ENCODE measurements around the gene FAM186B. TPM values are rescaled to one million over a fixed set of nuclear protein-coding genes. Genes with fewer than 3 reads are reported as not detected.

The FAM186B gene
- total and polyA plus RNA-seq, 2 experiments from 2014 or later, result 0.21 to 0.38 TPM

GRCh38 chr12:49603721-49604120, 1.7 kb downstream of the FAM186B start (continued):
- no peak for TF ChIP-seq CTCF (conservative IDR thresholded peaks at IDR 0.05; ENCODE audit: low read depth in 2 of 2)
- TF ChIP-seq JUNB (IDR thresholded peaks at IDR 0.05; ENCODE audit: unreplicated experiment), result no peak
- no peak for TF ChIP-seq CREB1 (CRISPR knock-in tag; IDR thresholded peaks at IDR 0.05; ENCODE audit: low read depth)
- TF ChIP-seq REST (IDR thresholded peaks at IDR 0.05; ENCODE audit: unreplicated experiment), result no peak
- no peak for TF ChIP-seq STAT1 (IDR thresholded peaks at IDR 0.05; ENCODE audit: unreplicated experiment)

- DNase-seq (ENCODE audit: low spot score), result no peak
- no peaks in the 10 kb centered on the region for H3K36me3 ChIP-seq (ENCODE audit: insufficient read depth)
- Mint-ChIP-seq H3K27ac (no peak overlapping the region), H3K36me3 (ENCODE audit: low read depth) (no peaks in the 10 kb centered on the region; the same call in 1 of the 3 replicates), H3K27me3 (ENCODE audit: insufficient read depth, low read depth, poor library complexity) (peaks cover 12% of the 10 kb centered on the region), H3K4me1 (peaks cover 1% of the 10 kb centered on the region; the same call in 1 of the 3 replicates), H3K9me3 (no peaks in the 10 kb centered on the region), H3K4me3 (no peak overlapping the region)
- no peaks in the 10 kb centered on the region for H3F3A ChIP-seq (replicated peaks; ENCODE audit: low read depth)
- H2AFZ ChIP-seq, result no peak overlapping the region
- peaks cover 10% of the 10 kb centered on the region; the same call in 1 of the 2 replicates for H3K9me2 ChIP-seq (ENCODE audit: insufficient read depth)
- no peak overlapping the region for H3K4me3 ChIP-seq
- ATAC-seq, result no peak
- no peak overlapping the region for H3K4me2 ChIP-seq
- no peaks in the 10 kb centered on the region for H3K27me3 ChIP-seq (ENCODE audit: insufficient read depth)
- no peaks in the 10 kb centered on the region; the same call in 1 of the 2 replicates for H4K20me1 ChIP-seq (replicated peaks; ENCODE audit: insufficient read depth)
- no peaks in the 10 kb centered on the region for H3K79me2 ChIP-seq (replicated peaks; ENCODE audit: insufficient read depth)
- no peak overlapping the region for H3K27ac ChIP-seq (ENCODE audit: low read depth)
- H3K4me1 ChIP-seq (ENCODE audit: insufficient read depth), result 0 out of 2 replicates have a peak, but pooled peaks cover 2% of the 10 kb centered on the region
- no peak for TF ChIP-seq ZNF331 (CRISPR knock-in tag; IDR thresholded peaks at IDR 0.05; ENCODE audit: low read depth)
- TF ChIP-seq POLR2AphosphoS5 (IDR thresholded peaks at IDR 0.05; ENCODE audit: low read depth), result no peak
- TF ChIP-seq ETS1 (IDR thresholded peaks at IDR 0.05), result no peak
- no peak for TF ChIP-seq EZH2 (IDR thresholded peaks at IDR 0.05; ENCODE audit: low read depth, unreplicated experiment)
- TF ChIP-seq CREB1 (CRISPR knock-in tag; IDR thresholded peaks at IDR 0.05; ENCODE audit: low read depth), result no peak
- no peak for TF ChIP-seq EZH2phosphoT487 (IDR thresholded peaks at IDR 0.05; ENCODE audit: unreplicated experiment)
- no peak for TF ChIP-seq ZNF114 (CRISPR knock-in tag; IDR thresholded peaks at IDR 0.05)
- TF ChIP-seq REST (IDR thresholded peaks at IDR 0.05; ENCODE audit: unreplicated experiment), result no peak
- no peak for TF ChIP-seq STAT1 (IDR thresholded peaks at IDR 0.05; ENCODE audit: unreplicated experiment)
- TF ChIP-seq NANOG (IDR thresholded peaks at IDR 0.05; ENCODE audit: borderline replicate concordance), result no peak
Measured at GRCh38 chr12:49599961-49600360, 5.5 kb downstream of the FAM186B start.

All from GM23338 (cell line).